Transverse colon (tissue), 4 donors: ENCODE data around the gene ARHGEF25. TPM values are rescaled to one million over a fixed set of nuclear protein-coding genes. Genes with fewer than 3 reads are reported as not detected.
A peak's percentile ranks its signal among the peaks of the same experiment; 100 is the strongest.

Experiments used
- DNase-seq: peaks from one replicate; pipeline ENCODE4 v3.0.0-alpha.2; 2019
- H3K27ac ChIP-seq, 4 donors: fragments of 200-600 bp; sonication (generic); 2 replicates each; pipeline ENCODE4 v1.5.1; 2016 to 2018; ENCODE audit warnings: inconsistent platforms in 4 of 4
- H3K27me3 ChIP-seq: fragments of 200-600 bp; sonication (generic); 2 replicates; pipeline ENCODE4 v1.5.1; 2017; ENCODE audit warnings: inconsistent platforms
- H3K36me3 ChIP-seq, 4 donors: fragments of 200-600 bp; sonication (generic); 2 replicates each; pipeline ENCODE4 v1.5.1; 2017 to 2019; ENCODE audit warnings: inconsistent platforms in 4 of 4
- H3K4me1 ChIP-seq, 4 donors: fragments of 200-600 bp; sonication (generic); 2 replicates each; pipeline ENCODE4 v1.5.1; 2017 to 2020; ENCODE audit warnings: inconsistent platforms in 4 of 4
- H3K4me3 ChIP-seq, 4 donors: fragments of 200-600 bp; sonication (generic); 1 replicate in 1 of 4; 2 replicates in 3 of 4; pipeline versions ENCODE4 v1.5.1 to v1.6.1; 2017 to 2019; ENCODE audit warnings: inconsistent platforms in 4 of 4
- H3K9me3 ChIP-seq, 2 donors: fragments of 200-600 bp; sonication (generic); 2 replicates each; pipeline ENCODE4 v1.5.1; 2017 to 2019; ENCODE audit warnings: inconsistent platforms in 2 of 2
- CTCF ChIP-seq, 5 experiments: fragments of 200-600 bp in 3 of 5; fragments of 450-650 bp in 2 of 5; sonication (generic) in 3 of 5; IDR thresholded peaks; 1 replicate in 2 of 5; 2 replicates in 3 of 5; pipeline ENCODE4 v1.5.1; 2016 to 2017; ENCODE audit warnings: antibody characterized with exemption in 5 of 5, inconsistent platforms in 3 of 5, mild to moderate bottlenecking in 2 of 5, moderate library complexity in 1 of 5
- EP300 ChIP-seq: sonication (generic); formaldehyde crosslinking; IDR thresholded peaks from one replicate; pipeline ENCODE4 v1.6.1; 2017; ENCODE audit warnings: antibody characterized with exemption, low read depth
- POLR2A ChIP-seq: fragments of 450-650 bp; IDR thresholded peaks from one replicate; pipeline ENCODE4 v1.6.1; 2016; ENCODE audit warnings: antibody characterized with exemption, mild to moderate bottlenecking, moderate library complexity
- POLR2AphosphoS5 ChIP-seq, 3 donors: sonication (generic); formaldehyde crosslinking; IDR thresholded peaks; one replicate each; pipeline ENCODE4 v1.6.1; 2016; ENCODE audit warnings: antibody characterized with exemption in 3 of 3
- WGBS, 2 donors: methylation state at CpG; one replicate each; pipeline ENCODE4 v1.1.5; 2018; ENCODE audit warnings: low coverage in 1 of 2; 5-methylcytosine and 5-hydroxymethylcytosine counted together
- in situ Hi-C, 4 donors: fragments of 200-750 bp; cut with MboI; loops; one replicate each; pipeline versions ENCODE4 v1.15.0 to v1.15.1; 2017; ENCODE audit warnings: low sequenced_read_pairs in 3 of 4, low pct_ligation_motif_present in 1 of 4, low pct_unique_long_range_greater_than_20kb in 1 of 4
- intact Hi-C: fragments of 100-400 bp; cut with DNase I; formaldehyde crosslinking; loops from one replicate; pipeline ENCODE4 v1.15.1; 2023; ENCODE audit warnings: low total_unique reads
- total RNA-seq, 4 donors: library from RNA; depleted of rRNA; stranded (reverse); fragments of >200 nt; gene quantifications; one replicate each; pipeline ENCODE4 v1.1.0, GENCODE V29; 2016

ARHGEF25 gene
- total RNA-seq, 4 donors from 2014 or later = 6.6 to 35.9 (median 15.3) TPM

- Histone ChIP-seq H3K4me1 (peaks cover 8 to 47% (median 21%) of the 10 kb centered on the region in 4 donors), H3K36me3 (no peaks in the 10 kb centered on the region), H3K27me3 (peaks cover 55% of the 10 kb centered on the region), H3K4me3 (peak overlapping the region; percentile 37 to 94 (median 60)), H3K27ac (peak overlapping the region; percentile 81 to 93 (median 84)), H3K9me3 (no peaks in the 10 kb centered on the region)
- 11% methylated on average over 29 of the region's 29 CpGs; no CpG with 5 or more reads in 1 of the 2 donors for WGBS, 2 donors
- no peak for TF ChIP-seq EP300
- TF ChIP-seq POLR2AphosphoS5 (IDR thresholded peaks at IDR 0.05) = peak in 1 of 3 donors; percentile 6
- intact Hi-C loops (no loop called here), in situ Hi-C loops (no loop called here)
- DNase-seq = peak; percentile 59
These were observed 604 bp upstream of the ARHGEF25 start for GRCh38 chr12:57610554-57611107.

- Histone ChIP-seq H3K9me3 (no peaks in the 10 kb centered on the region), H3K27me3 (peaks cover 59% of the 10 kb centered on the region), H3K4me3 (peak overlapping the region; percentile 37 to 94 (median 60)), H3K36me3 (no peaks in the 10 kb centered on the region), H3K4me1 (peaks cover 4 to 44% (median 19%) of the 10 kb centered on the region in 4 donors), H3K27ac (peak overlapping the region; percentile 81 to 93 (median 84))
- in situ Hi-C loops = no loop called here
- intact Hi-C loops = no loop called here
- no peak for DNase-seq
- 23 to 60% methylated on average over 1 to 15 of the region's 23 CpGs for WGBS, 2 donors
- TF ChIP-seq POLR2A (no peak), CTCF (IDR thresholded peaks at IDR 0.05) (no peak), POLR2AphosphoS5 (IDR thresholded peaks at IDR 0.05) (no peak), EP300 (no peak)
These were observed 834 bp downstream of the ARHGEF25 start for GRCh38 chr12:57611827-57612710.

- H3K27me3 ChIP-seq = peaks cover 67% of the 10 kb centered on the region
- in situ Hi-C loops = no loop called here
- no peaks in the 10 kb centered on the region for H3K36me3 ChIP-seq
- WGBS, 2 donors = 20 to 84% methylated on average over 1 to 10 of the region's 10 CpGs
- H3K4me1 ChIP-seq = peaks cover 4 to 44% (median 19%) of the 10 kb centered on the region in 4 donors
- DNase-seq = no peak
- H3K27ac ChIP-seq = peak overlapping the region in 3 of 4 donors; percentile 81 to 93 (median 81)
- TF ChIP-seq EP300 (no peak), POLR2A (no peak), CTCF (IDR thresholded peaks at IDR 0.05) (no peak), POLR2AphosphoS5 (IDR thresholded peaks at IDR 0.05) (no peak)
- H3K9me3 ChIP-seq = no peaks in the 10 kb centered on the region
- intact Hi-C loops = no loop called here
- no peak overlapping the region for H3K4me3 ChIP-seq
These were observed 1.6 kb downstream of the ARHGEF25 start for GRCh38 chr12:57612711-57613426.

GRCh38 chr12:57613427-57614109, 2.3 kb downstream of the ARHGEF25 start:
- in situ Hi-C loops (no loop called here), intact Hi-C loops (no loop called here)
- Histone ChIP-seq H3K27ac (peak overlapping the region in 1 of 4 donors; percentile 93), H3K4me1 (peaks cover 4 to 44% (median 19%) of the 10 kb centered on the region in 4 donors), H3K27me3 (peaks cover 74% of the 10 kb centered on the region), H3K36me3 (no peaks in the 10 kb centered on the region), H3K4me3 (no peak overlapping the region), H3K9me3 (no peaks in the 10 kb centered on the region)
- TF ChIP-seq EP300 = no peak
- TF ChIP-seq POLR2A = no peak
- WGBS, 2 donors = 70 to 84% methylated on average over 3 to 10 of the region's 10 CpGs
- no peak for DNase-seq
